GM12892 (cell line): ENCODE results near the gene SEMA3F.

Experiments
- DNase-seq: peaks from one replicate; pipeline ENCODE4 v3.0.0; 2011; ENCODE audit not compliant: insufficient read length
- FAIRE-seq: peaks from 2 replicates; lab custom pipeline; 2011; peaks lifted over from hg19 to GRCh38; lab: Jason Lieb, UNC
- POLR2A ChIP-seq: IDR thresholded peaks from 2 replicates; pipeline ENCODE4 v1.6.1; 2011; ENCODE audit warnings: low read depth, low read length, control low read depth
- POLR2AphosphoS5 ChIP-seq: IDR thresholded peaks from 2 replicates; pipeline ENCODE4 v1.6.1; 2011; ENCODE audit warnings: low read depth, low read length, control low read depth
- TAF1 ChIP-seq: IDR thresholded peaks from 2 replicates; pipeline ENCODE4 v1.6.1; 2011; ENCODE audit warnings: low read depth, mild to moderate bottlenecking, control low read depth, low read length, borderline replicate concordance

SEMA3F gene

DNA sequence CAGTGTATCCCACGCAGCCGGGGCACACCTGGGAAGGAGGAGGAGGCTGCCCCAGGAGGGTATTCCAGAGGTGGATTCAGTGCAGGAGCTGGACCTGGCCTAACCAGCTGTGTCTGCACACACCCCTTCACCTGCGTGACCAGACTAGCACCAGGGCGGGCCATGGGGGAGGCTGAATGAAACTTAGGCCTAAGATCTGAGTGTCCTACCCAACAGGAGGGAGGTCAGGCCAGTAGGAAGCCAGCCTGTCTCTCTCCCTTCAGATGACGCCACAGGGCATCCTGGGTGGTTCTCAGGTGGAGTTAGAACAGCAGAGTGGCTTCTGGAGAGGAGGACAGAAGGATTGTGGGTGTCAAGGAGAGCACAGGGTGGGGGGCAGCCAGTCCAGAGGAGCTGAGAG is 3.4 kb upstream of the SEMA3F start:
- no peak for DNase-seq

DNA sequence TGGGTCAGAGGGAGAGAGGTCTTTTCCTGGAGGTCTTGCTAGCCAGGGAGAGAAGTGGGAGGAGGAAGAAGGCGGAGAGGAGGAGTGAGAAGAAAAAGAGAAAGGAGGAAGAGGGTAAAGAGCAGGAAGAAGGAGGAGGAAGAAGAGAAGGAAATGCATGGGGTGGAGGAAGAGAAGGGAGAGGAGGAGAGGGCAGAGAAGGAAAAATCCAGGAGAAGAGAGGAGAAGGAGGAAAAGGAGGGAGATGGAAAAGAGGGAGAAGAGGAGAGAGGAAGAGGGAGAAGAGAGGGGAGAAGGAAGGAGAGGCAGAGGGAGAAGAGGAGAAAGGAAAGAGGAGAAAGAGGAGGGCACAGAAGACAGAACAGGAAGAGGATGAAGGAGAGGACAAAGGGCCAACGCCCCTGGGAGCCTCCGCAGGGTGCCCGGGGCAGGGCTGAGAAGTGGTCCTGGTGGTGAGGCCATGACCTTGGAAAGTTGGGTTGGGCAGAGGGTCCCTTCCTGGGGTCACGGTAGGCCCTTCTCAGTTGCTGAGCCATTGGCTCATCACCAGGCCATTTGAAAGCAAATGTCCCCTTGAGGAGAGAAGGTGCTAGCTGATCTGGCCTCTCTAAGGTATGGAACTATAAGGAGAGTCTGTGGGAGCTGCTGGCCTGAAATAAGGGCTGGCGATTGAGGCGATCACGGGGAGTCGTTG is 1.2 kb upstream of the SEMA3F start:
- no peak for FAIRE-seq
- no peak for DNase-seq
- TF ChIP-seq POLR2A = no peak

More for the DNA sequence above, 3.4 kb upstream of the SEMA3F start:
- no peak for FAIRE-seq
- TF ChIP-seq TAF1 = no peak
- no peak for TF ChIP-seq POLR2A
- TF ChIP-seq POLR2AphosphoS5 = no peak

DNA sequence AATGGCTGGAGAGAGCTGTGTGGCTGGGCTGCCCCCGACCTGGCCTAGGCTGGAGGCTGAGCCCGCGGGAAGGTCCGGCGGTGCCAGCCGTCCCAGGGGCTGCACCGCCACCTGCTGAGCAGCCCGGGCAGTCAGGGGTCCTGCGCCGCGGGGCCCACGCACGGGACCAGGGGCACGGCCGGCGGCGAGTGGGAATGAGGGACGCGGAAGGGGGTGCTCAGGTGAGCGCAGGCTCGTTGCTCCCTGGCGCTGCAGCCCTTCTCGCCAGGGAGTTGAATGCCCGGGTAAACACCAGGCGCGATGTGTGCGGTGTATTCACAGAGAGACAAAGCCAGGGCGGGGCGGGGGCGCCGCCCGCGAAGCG is 666 bp upstream of the SEMA3F start:
- no peak for FAIRE-seq
- DNase-seq = no peak
- no peak for TF ChIP-seq POLR2A
- TF ChIP-seq TAF1 = no peak
- no peak for TF ChIP-seq POLR2AphosphoS5

DNA sequence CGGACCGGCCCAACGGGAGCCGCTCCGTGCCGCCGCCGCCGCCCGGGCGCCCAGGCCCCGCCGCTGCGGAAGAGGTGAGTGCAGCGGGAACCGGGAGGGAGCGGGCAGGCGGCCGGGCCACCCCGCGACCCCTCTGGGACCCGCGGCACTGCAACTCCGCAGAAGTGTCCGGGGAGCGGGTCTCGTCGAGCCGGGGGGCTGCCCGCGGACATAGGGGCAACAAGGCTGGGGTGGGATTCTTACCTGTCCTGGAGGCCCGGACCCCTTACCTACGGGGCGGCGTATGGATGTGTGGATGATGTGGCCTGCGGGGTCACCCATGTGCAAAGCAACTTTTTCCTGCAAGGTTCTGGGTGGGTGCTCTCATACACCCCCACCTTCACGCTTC is 361 bp downstream of the SEMA3F start:
- DNase-seq = no peak
- FAIRE-seq = no peak
- TF ChIP-seq POLR2AphosphoS5 (no peak), POLR2A (no peak), TAF1 (no peak)

DNA sequence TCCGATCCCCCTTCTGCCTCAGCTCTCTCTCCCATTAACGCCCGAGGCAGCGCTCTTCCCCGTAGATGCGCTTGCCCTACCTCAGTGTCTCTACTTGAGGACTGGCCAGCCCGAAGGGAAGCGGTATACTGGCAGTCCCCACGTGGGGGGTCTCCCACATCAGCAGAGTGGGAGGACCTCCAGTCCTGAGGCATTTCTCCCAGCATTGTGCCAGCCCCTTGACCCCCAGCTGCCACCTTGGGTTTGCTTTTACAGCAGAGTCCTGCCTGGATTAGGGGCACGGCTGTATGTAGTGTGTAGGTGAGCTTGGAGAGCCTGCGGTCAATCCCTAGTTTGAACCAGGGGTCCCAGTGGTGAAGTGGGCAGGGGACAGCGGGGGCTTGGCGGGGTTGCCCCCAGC is 767 bp downstream of the SEMA3F start:
- TF ChIP-seq POLR2A (no peak), TAF1 (no peak), POLR2AphosphoS5 (no peak)
- FAIRE-seq = no peak
- no peak for DNase-seq

DNA sequence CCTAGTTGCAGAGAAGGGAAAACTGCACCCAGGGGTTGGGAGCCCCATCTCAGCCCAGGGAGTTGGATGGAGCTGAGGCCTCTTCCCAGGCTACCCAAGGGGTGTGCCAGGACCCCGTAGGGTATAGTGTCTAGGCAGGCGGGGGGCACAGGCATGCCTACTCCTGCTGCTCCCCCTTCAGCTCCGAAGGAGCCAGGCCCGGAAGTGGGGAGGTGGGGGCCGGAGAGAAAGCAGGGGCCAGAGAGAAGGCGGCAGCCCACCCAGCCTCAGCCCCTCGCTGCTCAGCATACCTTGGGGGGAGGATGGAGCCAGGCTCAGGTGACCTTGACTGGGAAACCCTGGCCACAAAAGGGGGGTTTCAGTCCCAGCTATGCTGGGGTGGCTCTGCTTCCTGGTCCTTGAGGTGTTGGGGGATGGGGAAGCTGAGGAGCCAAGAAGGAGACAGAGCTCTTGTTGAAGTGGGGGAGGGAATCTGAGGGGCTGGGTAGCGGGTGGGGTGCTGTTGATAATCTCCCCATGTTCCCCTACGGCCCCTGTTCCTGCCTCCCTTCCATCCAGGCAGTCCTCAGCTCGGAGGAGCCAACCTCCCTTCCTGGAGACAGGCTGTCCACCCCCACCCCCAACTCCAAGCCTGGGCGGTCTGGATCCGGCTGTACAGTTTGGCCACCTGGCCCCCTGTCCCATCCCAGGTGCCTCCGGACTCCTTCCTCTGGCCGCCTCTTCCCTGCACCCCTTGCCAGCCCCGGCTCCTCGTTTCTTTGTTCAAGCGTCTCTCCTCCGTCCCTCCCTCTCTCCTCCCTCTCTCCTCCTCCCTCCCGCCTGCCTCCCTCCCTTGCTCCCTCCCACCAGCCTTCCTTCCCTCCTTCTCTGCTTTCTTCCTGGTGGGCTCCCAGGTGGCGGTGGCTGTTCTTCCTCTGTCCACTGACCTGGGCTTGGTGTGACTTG is 1.7 kb downstream of the SEMA3F start:
- no peak for FAIRE-seq
- TF ChIP-seq TAF1 (no peak), POLR2AphosphoS5 (no peak), POLR2A (no peak)
- DNase-seq = no peak

DNA sequence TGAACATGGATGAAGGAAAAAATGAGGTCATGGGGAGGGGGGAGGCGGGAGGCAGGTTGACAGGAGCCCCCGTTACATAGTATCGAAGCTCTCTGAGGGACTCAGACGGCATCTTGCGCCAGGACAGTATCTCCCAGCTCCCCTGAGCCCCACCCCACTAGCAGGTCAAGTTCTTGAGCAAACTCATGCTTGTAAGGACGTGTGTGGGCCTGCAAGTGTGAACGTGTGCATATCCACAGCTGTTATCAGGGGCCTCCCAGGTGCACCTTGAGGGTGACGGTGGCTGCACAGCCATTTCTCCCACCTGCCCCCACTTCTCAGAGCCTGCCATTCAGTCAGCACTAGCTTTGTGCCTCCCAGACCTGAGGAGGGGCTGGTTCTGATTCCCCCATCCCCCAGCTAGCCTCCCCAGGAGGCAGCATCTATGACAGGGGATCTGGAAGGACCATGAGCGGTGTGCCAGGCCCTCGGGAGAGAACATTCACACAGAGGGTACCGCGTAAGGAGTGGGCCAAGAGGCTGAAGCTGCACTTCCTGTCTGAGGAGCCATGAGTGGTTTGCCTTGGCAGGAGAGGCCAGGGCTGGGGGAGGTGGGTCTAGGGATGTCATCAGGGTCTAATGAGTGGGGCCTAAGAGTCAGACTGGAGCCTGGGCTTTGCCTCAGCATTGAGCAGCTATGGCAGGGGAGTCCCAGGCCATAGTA is 2.9 kb downstream of the SEMA3F start:
- no peak for FAIRE-seq
- no peak for TF ChIP-seq TAF1
- TF ChIP-seq POLR2AphosphoS5 = no peak
- TF ChIP-seq POLR2A = no peak
- no peak for DNase-seq

DNA sequence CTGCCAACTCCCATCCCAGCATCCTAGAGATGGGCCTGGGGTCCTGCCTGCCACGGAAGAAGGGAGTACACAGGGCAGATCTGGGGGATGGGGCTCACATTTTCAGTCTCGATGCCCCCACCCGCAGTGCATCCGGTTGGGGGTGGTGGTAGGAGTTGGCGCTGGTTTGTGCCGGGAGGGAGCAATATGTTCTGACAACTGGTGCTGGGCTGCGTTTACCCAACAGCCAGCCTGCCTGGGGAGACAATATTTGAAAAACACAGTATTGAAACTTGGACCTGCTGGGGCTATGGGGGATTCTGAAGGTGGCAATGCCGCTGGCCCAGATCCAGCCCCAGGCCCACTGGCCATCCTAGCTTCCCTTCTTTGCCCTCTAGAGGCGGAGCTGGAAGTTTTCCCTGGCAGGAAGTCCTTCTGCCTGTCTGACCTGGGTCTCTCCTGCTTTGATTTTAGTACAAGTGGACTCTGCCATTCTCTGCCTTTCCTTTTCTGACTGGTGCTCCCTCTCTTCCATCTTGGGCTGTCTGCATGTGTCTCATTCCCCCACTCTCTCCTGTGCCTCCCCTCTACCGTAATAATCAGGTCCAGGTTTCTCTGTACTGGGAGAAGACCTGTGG is 3.5 kb downstream of the SEMA3F start:
- FAIRE-seq (no peak), DNase-seq (no peak)
- TF ChIP-seq TAF1 (no peak), POLR2A (no peak), POLR2AphosphoS5 (no peak)

DNA sequence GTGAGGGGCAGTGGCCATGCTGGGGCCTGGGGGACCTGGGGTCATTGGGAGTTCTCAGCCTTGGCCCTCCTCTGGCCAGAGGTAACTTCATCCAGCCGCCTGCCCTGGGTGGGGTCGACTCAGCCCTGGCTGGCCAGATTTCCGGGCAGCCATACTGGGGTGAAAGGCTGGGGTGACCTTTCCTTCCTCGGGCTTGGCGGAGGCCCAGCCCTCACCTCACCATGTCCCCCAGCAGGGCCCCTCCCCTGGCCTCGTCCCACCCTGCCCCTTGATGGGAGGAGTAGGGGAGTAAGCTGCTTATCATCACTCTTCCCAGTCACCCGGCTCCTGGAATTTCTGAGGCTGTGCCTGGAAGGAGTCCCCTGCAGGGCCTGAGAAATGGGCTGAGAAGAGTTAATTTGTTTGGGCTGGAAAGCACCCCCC is 5.4 kb downstream of the SEMA3F start:
- no peak for TF ChIP-seq TAF1
- TF ChIP-seq POLR2AphosphoS5 = no peak
- no peak for TF ChIP-seq POLR2A
- FAIRE-seq (no peak), DNase-seq (no peak)

DNA sequence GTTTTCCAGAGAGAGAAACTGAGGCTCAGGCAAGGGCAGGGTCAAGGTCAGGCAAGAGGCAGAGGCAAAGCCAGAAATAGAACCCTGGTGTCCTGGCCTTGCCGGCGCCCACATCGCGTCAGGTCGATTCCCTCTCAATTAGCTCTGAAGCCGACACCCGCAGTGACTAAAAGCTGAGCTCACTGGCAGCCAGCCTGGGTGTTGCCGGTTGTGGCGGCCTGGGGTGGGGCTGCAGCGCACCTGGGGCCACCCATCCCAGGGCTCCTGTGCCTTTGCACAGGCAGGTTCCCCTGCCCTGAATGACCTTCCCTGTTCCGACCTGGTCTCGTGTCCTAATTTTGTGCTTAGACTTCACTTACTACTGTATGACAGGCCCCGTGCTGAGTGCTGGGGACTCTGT is 6.2 kb downstream of the SEMA3F start:
- no peak for DNase-seq
- FAIRE-seq = no peak
- TF ChIP-seq POLR2AphosphoS5 (no peak), POLR2A (no peak), TAF1 (no peak)

DNA sequence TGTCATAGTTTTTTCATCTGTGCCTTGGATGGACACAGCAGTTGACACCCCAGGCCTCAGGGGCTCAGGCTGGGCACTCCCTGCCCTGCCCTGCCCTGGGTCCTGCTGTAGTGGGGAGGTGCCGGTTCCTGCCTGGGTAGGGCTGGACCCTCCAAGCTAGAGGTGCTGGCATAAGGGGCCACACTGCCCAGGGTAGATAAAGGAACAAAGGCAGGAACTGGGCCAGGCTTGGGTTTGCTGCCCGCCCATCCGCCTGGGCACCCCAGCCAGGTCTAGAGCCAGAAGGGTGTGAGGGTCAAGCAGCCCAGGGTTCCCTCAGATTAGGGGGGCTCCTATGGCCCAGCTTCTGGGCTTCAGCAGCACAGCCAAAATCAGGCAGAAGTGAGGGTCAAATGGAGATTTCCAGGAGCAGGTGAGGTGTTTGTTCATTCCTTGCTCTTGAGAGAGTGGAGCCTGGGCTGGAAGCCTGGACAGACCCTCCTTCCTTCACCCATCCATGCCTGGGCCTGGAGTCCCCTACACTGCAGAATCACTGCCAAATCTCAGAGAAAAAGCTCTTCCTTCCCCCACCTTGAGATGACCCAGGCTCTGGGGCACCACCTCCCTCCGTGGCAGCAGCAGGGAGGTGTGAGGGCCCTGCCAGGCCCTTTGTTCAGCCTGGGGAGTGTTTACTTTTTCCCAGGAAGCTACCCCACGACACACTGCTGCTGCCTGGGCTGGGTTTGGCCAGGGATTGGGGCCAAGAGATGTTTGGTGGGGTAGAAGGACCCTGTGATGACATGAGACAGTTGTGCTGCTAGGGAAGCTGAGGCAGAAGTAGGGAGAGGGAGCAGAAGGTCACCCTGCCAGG is 7.1 kb downstream of the SEMA3F start:
- DNase-seq = no peak
- no peak for FAIRE-seq
- no peak for TF ChIP-seq POLR2AphosphoS5
- TF ChIP-seq POLR2A = no peak
- TF ChIP-seq TAF1 = no peak
